Measurements from ENCODE around the gene CCNB2.
"Not testable (repeated sequence)": the region's sequence is repeated elsewhere in the genome, so short reads cannot be mapped to it uniquely, and the experiment has no call there.

CCNB2 gene

DNA sequence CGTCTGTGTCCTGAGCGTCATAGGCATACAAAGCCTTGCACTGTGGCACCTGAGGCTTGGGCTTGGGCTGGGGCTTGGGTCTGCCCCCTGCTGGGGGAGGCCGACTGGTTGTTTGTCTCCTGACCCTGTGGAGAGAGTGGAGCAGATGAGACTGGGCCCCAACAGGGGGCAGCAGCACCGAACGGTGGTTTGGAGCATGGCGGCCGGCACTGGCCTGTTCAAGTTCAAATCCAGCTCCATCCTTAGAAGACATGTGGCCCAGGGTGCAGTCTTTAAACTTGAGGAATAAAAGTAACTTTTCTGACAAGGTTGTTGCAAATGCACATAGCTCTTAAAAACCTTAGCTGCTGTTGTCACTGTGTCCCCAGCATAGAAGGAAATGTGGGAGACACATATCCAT, 33.3 kb downstream of the CCNB2 start:
- ChIA-PET POLR2A (no interaction called here), CTCF (interaction anchor here (0.6 kb wide), 1 partner anchor 390 kb away, joined by 3 read pairs; no protein-coding TSS in a partner anchor)
- peak; percentile 62 for DNase-seq (ENCODE audit: extremely low spot score)
- no peak for TF ChIP-seq LEF1 (IDR thresholded peaks at IDR 0.05; ENCODE audit: borderline replicate concordance)
- no peak for TF ChIP-seq PKNOX1 (IDR thresholded peaks at IDR 0.05)

GRCh38 chr15:59140422-59141226, 35.7 kb downstream of the CCNB2 start:
- ChIA-PET CTCF (no interaction called here), POLR2A (no interaction called here)
- TF ChIP-seq SP1 (IDR thresholded peaks at IDR 0.05) (no peak), L3MBTL2 (conservative IDR thresholded peaks at IDR 0.05) (no peak), CTBP1 (IDR thresholded peaks at IDR 0.05; ENCODE audit: borderline replicate concordance) (no peak), ZNF384 (IDR thresholded peaks at IDR 0.05) (no peak), HDGF (IDR thresholded peaks at IDR 0.05; ENCODE audit: borderline replicate concordance) (no peak), ELF4 (IDR thresholded peaks at IDR 0.05) (no peak), FOXM1 (IDR thresholded peaks at IDR 0.05; ENCODE audit: borderline replicate concordance) (no peak), NFRKB (IDR thresholded peaks at IDR 0.05) (no peak), BHLHE40 (IDR thresholded peaks at IDR 0.05; ENCODE audit: borderline replicate concordance) (no peak), TARDBP (IDR thresholded peaks at IDR 0.05) (no peak)
- no peak for DNase-seq (ENCODE audit: extremely low spot score)

DNA sequence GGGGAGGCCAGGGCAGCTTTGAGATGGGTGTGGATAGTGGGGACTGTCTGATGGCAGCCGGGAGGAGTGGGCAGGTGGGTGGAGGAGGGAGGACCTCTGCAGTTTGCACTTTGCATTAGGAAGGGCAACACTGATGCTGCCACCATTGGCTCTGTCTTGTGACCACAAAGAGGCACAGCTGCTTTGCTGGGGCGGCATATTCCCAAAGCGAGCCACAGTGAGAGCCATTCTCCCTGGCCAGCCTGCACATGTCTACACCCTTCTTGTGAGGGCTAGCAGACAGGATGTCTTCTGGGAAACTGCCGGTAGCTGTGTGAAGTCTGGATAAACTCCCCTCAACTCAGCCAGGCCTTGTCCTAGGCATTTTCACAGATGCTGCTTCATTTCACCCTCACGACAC, 38.3 kb downstream of the CCNB2 start:
- ChIA-PET CTCF (interaction anchor here (0.6 kb wide), 1 partner anchor 231 kb away, joined by 4 read pairs; no protein-coding TSS in a partner anchor), POLR2A (no interaction called here)
- DNase-seq (ENCODE audit: extremely low spot score), result no peak
- TF ChIP-seq NFRKB (IDR thresholded peaks at IDR 0.05) (no peak), ELF4 (IDR thresholded peaks at IDR 0.05) (no peak), ARNT (IDR thresholded peaks at IDR 0.05) (no peak), TARDBP (IDR thresholded peaks at IDR 0.05) (no peak), CTBP1 (IDR thresholded peaks at IDR 0.05; ENCODE audit: borderline replicate concordance) (no peak), L3MBTL2 (conservative IDR thresholded peaks at IDR 0.05) (no peak), SP1 (IDR thresholded peaks at IDR 0.05) (no peak), SUZ12 (IDR thresholded peaks at IDR 0.05) (no peak), ZNF384 (IDR thresholded peaks at IDR 0.05) (no peak)

- POLR2A ChIA-PET; DNase-seq (ENCODE audit: extremely low spot score); CTCF ChIA-PET: not testable (repeated sequence)
Observed at GRCh38 chr15:59144594-59144993, 39.6 kb downstream of the CCNB2 start.

GRCh38 chr15:59147666-59148065, 42.7 kb downstream of the CCNB2 start:
- no peak for DNase-seq (ENCODE audit: extremely low spot score)
- ChIA-PET POLR2A (no interaction called here), CTCF (interaction anchor here (0.6 kb wide), 1 partner anchor 269 kb away, joined by 3 read pairs; no protein-coding TSS in a partner anchor)
- TF ChIP-seq SP1 (IDR thresholded peaks at IDR 0.05) (no peak), CTBP1 (IDR thresholded peaks at IDR 0.05; ENCODE audit: borderline replicate concordance) (no peak), HDGF (IDR thresholded peaks at IDR 0.05; ENCODE audit: borderline replicate concordance) (no peak), PKNOX1 (IDR thresholded peaks at IDR 0.05) (no peak), ELF4 (IDR thresholded peaks at IDR 0.05) (no peak), FOXK2 (IDR thresholded peaks at IDR 0.05) (no peak), FOXA1 (IDR thresholded peaks at IDR 0.05) (no peak), SUZ12 (IDR thresholded peaks at IDR 0.05) (no peak), FOXM1 (IDR thresholded peaks at IDR 0.05; ENCODE audit: borderline replicate concordance) (no peak), L3MBTL2 (conservative IDR thresholded peaks at IDR 0.05) (no peak), TARDBP (IDR thresholded peaks at IDR 0.05) (no peak), LEF1 (IDR thresholded peaks at IDR 0.05; ENCODE audit: borderline replicate concordance) (no peak), ARNT (IDR thresholded peaks at IDR 0.05) (no peak), BHLHE40 (IDR thresholded peaks at IDR 0.05; ENCODE audit: borderline replicate concordance) (no peak), NFRKB (IDR thresholded peaks at IDR 0.05) (no peak), ZNF384 (IDR thresholded peaks at IDR 0.05) (no peak)

DNA sequence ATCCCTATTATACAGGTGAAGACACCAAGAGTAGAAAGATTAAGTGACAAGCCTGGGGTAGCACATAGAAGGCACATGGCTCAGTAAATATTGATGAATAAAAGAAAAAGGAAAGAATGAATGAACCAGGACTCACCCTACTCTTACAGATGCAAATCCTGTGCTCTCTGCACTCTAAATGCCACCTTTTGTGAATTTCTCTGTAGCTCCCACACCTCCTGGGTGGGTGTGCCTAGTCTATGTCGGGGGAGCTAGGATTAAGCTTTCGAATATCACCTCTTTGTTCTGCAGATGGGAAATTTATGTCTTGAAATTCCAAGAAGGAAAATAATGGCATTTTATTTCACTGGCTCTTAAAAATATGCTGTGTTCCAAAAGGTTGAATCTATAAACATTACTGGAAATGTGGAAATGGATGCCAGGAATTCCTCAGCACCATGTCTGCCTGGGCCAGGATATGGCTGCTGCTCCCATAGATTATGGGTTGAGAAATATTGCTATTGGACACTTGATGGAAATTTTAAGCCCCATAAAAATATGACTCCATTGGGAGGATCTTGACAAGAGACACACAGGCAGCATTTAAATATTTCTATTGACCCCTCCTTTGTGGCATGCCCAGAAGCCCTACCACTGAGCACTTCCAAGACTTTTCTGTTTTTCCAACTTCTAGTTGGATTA, 43.3 kb downstream of the CCNB2 start:
- CTCF ChIA-PET, result no interaction called here
- DNase-seq (ENCODE audit: extremely low spot score), result no peak
- POLR2A ChIA-PET, result no interaction called here
- TF ChIP-seq ELF4 (IDR thresholded peaks at IDR 0.05), result no peak
- no peak for TF ChIP-seq HDGF (IDR thresholded peaks at IDR 0.05; ENCODE audit: borderline replicate concordance)
- no peak for TF ChIP-seq L3MBTL2 (conservative IDR thresholded peaks at IDR 0.05)
- no peak for TF ChIP-seq TARDBP (IDR thresholded peaks at IDR 0.05)
- TF ChIP-seq BHLHE40 (IDR thresholded peaks at IDR 0.05; ENCODE audit: borderline replicate concordance), result no peak
- no peak for TF ChIP-seq LEF1 (IDR thresholded peaks at IDR 0.05; ENCODE audit: borderline replicate concordance)

DNA sequence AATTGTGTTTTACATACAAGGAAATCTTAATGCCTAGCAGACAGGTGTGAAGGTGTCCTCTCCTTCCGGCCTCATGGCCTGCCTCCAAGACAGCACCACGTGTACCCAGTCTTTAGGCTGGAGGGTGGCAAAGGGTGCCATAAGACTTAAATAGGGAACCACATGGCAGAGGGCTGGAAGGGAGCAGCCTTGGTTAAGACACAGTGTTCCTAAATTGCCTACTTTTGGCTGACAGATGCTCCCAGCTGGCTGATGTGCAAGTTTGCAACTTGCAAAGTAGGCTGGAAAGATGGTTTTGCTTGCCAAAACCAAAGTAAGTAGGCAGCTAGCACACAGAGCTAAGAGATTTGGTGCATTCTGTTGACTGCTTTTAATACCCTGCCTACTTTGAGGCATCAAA, 45.2 kb downstream of the CCNB2 start:
- no peak for TF ChIP-seq ELF4 (IDR thresholded peaks at IDR 0.05)
- no peak for TF ChIP-seq BHLHE40 (IDR thresholded peaks at IDR 0.05; ENCODE audit: borderline replicate concordance)
- TF ChIP-seq FOXK2 (IDR thresholded peaks at IDR 0.05), result no peak
- no peak for TF ChIP-seq PKNOX1 (IDR thresholded peaks at IDR 0.05)
- TF ChIP-seq FOXA1 (IDR thresholded peaks at IDR 0.05), result no peak
- TF ChIP-seq SP1 (IDR thresholded peaks at IDR 0.05), result no peak
- TF ChIP-seq FOXM1 (IDR thresholded peaks at IDR 0.05; ENCODE audit: borderline replicate concordance), result no peak
- no peak for TF ChIP-seq TARDBP (IDR thresholded peaks at IDR 0.05)
- TF ChIP-seq SUZ12 (IDR thresholded peaks at IDR 0.05), result no peak
- TF ChIP-seq CTBP1 (IDR thresholded peaks at IDR 0.05; ENCODE audit: borderline replicate concordance), result no peak
- no peak for TF ChIP-seq L3MBTL2 (conservative IDR thresholded peaks at IDR 0.05)
- no peak for TF ChIP-seq HDGF (IDR thresholded peaks at IDR 0.05; ENCODE audit: borderline replicate concordance)
- no peak for TF ChIP-seq NFRKB (IDR thresholded peaks at IDR 0.05)
- TF ChIP-seq ZNF384 (IDR thresholded peaks at IDR 0.05), result no peak
- TF ChIP-seq LEF1 (IDR thresholded peaks at IDR 0.05; ENCODE audit: borderline replicate concordance), result no peak
- TF ChIP-seq ARNT (IDR thresholded peaks at IDR 0.05), result no peak
- CTCF ChIA-PET, result no interaction called here
- DNase-seq (ENCODE audit: extremely low spot score), result no peak
- POLR2A ChIA-PET, result no interaction called here
